GM19463 (cell line): ENCODE results near the gene VN1R5.
"Not testable (repeated sequence)": the region's sequence is repeated elsewhere in the genome, so short reads cannot be mapped to it uniquely, and the experiment has no call there.

Source experiments
- ATAC-seq: cut with Tn5 transposase; IDR thresholded peaks from one replicate; pipeline ENCODE4 v1.9.1; 2021; ENCODE audit warnings: mild to moderate bottlenecking, moderate library complexity; ENCODE audit not compliant: unreplicated experiment

Gene VN1R5

GRCh38 chr1:247255772-247256171, at the start of gene VN1R5:
Gene VN1R5 (plus strand): TSS chr1:247256072.
- not testable (repeated sequence) for ATAC-seq

GRCh38 chr1:247209396-247209795, 46.5 kb upstream of the VN1R5 start:
- ATAC-seq, result no peak

GRCh38 chr1:247210062-247210375, 45.9 kb upstream of the VN1R5 start:
- peak; percentile 1 for ATAC-seq

- peak; percentile 86 for ATAC-seq
Observed at GRCh38 chr1:247210376-247211117, 45.3 kb upstream of the VN1R5 start.

GRCh38 chr1:247211339-247211738, 44.5 kb upstream of the VN1R5 start:
- ATAC-seq, result no peak

- peak; percentile 58 for ATAC-seq
Observed at GRCh38 chr1:247212012-247212411, 43.9 kb upstream of the VN1R5 start.

- ATAC-seq, result no peak
Observed at GRCh38 chr1:247212627-247213617, 43.0 kb upstream of the VN1R5 start.

- no peak for ATAC-seq
Observed at GRCh38 chr1:247216261-247216660, 39.6 kb upstream of the VN1R5 start.

GRCh38 chr1:247218121-247218651, 37.7 kb upstream of the VN1R5 start:
- no peak for ATAC-seq

- not testable (repeated sequence) for ATAC-seq
Observed at GRCh38 chr1:247220280-247220679, 35.6 kb upstream of the VN1R5 start.

- ATAC-seq, result no peak
Observed at GRCh38 chr1:247222840-247223239, 33.0 kb upstream of the VN1R5 start.

GRCh38 chr1:247224822-247225221, 31.1 kb upstream of the VN1R5 start:
- ATAC-seq, result no peak

- no peak for ATAC-seq
Observed at GRCh38 chr1:247228133-247228532, 27.7 kb upstream of the VN1R5 start.

- ATAC-seq, result no peak
Observed at GRCh38 chr1:247241691-247242090, 14.2 kb upstream of the VN1R5 start.

GRCh38 chr1:247243524-247244137, 12.2 kb upstream of the VN1R5 start:
- ATAC-seq, result no peak

GRCh38 chr1:247246325-247247115, 9.4 kb upstream of the VN1R5 start:
- no peak for ATAC-seq

- ATAC-seq, result no peak
Observed at GRCh38 chr1:247247568-247247967, 8.3 kb upstream of the VN1R5 start.

- ATAC-seq, result no peak
Observed at GRCh38 chr1:247266053-247266452, 10.2 kb downstream of the VN1R5 start.

GRCh38 chr1:247268390-247269045, 12.6 kb downstream of the VN1R5 start:
- ATAC-seq, result no peak

GRCh38 chr1:247269133-247269532, 13.3 kb downstream of the VN1R5 start:
- no peak for ATAC-seq
